ENCODE results near the gene PRCC. TPM values are rescaled to one million over a fixed set of nuclear protein-coding genes. Genes with fewer than 3 reads are reported as not detected.
A peak's percentile ranks its signal among the peaks of the same experiment; 100 is the strongest.

Gene PRCC
- total and polyA plus RNA-seq, 8 donors = 18.5 to 41.6 (median 21.8) TPM

GRCh38 chr1:156749419-156750118 lies 17.8 kb upstream of the PRCC start:
- Histone ChIP-seq H3K4me3 (peak overlapping the region in 3 of 4 donors; percentile 93 to 98 (median 98)), H3K36me3 (no peaks in the 10 kb centered on the region), H3K27me3 (no peaks in the 10 kb centered on the region), H3K9me3 (no peaks in the 10 kb centered on the region), H3K4me1 (peaks cover 22 to 42% (median 31%) of the 10 kb centered on the region in 3 donors), H3K27ac (peak overlapping the region; percentile 89 to 95 (median 92))
- FAIRE-seq = no peak
- 8 to 10% methylated on average over 8 of the region's 8 CpGs for WGBS, 2 donors
- ATAC-seq = no peak
- intact Hi-C loops (cut with DNase I) = no loop called here
- DNase-seq = no peak
- no peak for TF ChIP-seq CTCF (IDR thresholded peaks at IDR 0.05)

GRCh38 chr1:156750191-156750672 lies 17.1 kb upstream of the PRCC start:
- DNase-seq (peak in 5 of 6 donors; percentile 60 to 78 (median 66)), ATAC-seq (peak in 3 of 4 donors; percentile 6 to 14 (median 7)), FAIRE-seq (no peak)
- 2 to 4% methylated on average over 5 of the region's 5 CpGs for WGBS, 2 donors
- intact Hi-C loops (cut with DNase I) = no loop called here
- Histone ChIP-seq H3K4me1 (peaks cover 22 to 42% (median 31%) of the 10 kb centered on the region in 3 donors), H3K36me3 (no peaks in the 10 kb centered on the region), H3K27me3 (no peaks in the 10 kb centered on the region), H3K27ac (peak overlapping the region; percentile 89 to 95 (median 92)), H3K4me3 (peak overlapping the region; percentile 61 to 98 (median 96)), H3K9me3 (no peaks in the 10 kb centered on the region)
- TF ChIP-seq CTCF (IDR thresholded peaks at IDR 0.05) = no peak

- Histone ChIP-seq H3K27ac (peak overlapping the region; percentile 89 to 95 (median 92)), H3K9me3 (no peaks in the 10 kb centered on the region), H3K4me3 (peak overlapping the region; percentile 61 to 98 (median 96)), H3K27me3 (no peaks in the 10 kb centered on the region), H3K36me3 (no peaks in the 10 kb centered on the region), H3K4me1 (peaks cover 22 to 37% (median 26%) of the 10 kb centered on the region in 3 donors)
- intact Hi-C loops (cut with DNase I) = no loop called here
- no peak for FAIRE-seq
- TF ChIP-seq CTCF (IDR thresholded peaks at IDR 0.05) = peak in 1 of 4 donors; percentile 4
- DNase-seq = peak; percentile 68 to 90 (median 74)
- 0 to 1% methylated on average over 61 to 64 of the region's 64 CpGs for WGBS, 2 donors
- ATAC-seq = peak; percentile 8 to 33 (median 12)
These were observed 16.5 kb upstream of the PRCC start for GRCh38 chr1:156750711-156751450.

- Histone ChIP-seq H3K4me1 (peaks cover 20 to 32% (median 22%) of the 10 kb centered on the region in 3 donors), H3K9me3 (no peaks in the 10 kb centered on the region), H3K27ac (peak within 1 kb of the TSS; percentile 89 to 95 (median 92)), H3K4me3 (peak within 1 kb of the TSS; percentile 61 to 98 (median 96)), H3K36me3 (no peaks in the 10 kb centered on the region), H3K27me3 (no peaks in the 10 kb centered on the region)
- ATAC-seq (peak in 2 of 4 donors; percentile 38 to 52), DNase-seq (no peak), FAIRE-seq (no peak)
- intact Hi-C loops (cut with DNase I) = no loop called here
- 0 to 1% methylated on average over 42 to 48 of the region's 48 CpGs for WGBS, 2 donors
- no peak for TF ChIP-seq CTCF (IDR thresholded peaks at IDR 0.05)
These were observed 15.9 kb upstream of the PRCC start, which contains the start of gene HDGF for GRCh38 chr1:156751451-156751756. TSS of gene HDGF (minus strand) at chr1:156751675. CDS start at chr1:156751429, 246 bp downstream.
